ENCODE data around the gene ABCF1. TPM values are rescaled to one million over a fixed set of nuclear protein-coding genes. Genes with fewer than 3 reads are reported as not detected.

ABCF1 gene
- total RNA-seq, 1 experiment from 2014 or later: 101 TPM

GRCh38 chr6:30611856-30612194 lies 40.6 kb downstream of the ABCF1 start:
- H3K36me3 Mint-ChIP-seq: peaks cover 71% of the 10 kb centered on the region
- ATAC-seq (no peak), DNase-seq (ENCODE audit: low spot score) (no peak)
- peaks cover 33% of the 10 kb centered on the region for H3K4me1 Mint-ChIP-seq
- no peaks in the 10 kb centered on the region for H3K27me3 Mint-ChIP-seq (ENCODE audit: low read depth)
- H3K9me3 Mint-ChIP-seq: no peaks in the 10 kb centered on the region
- H3K27ac Mint-ChIP-seq: peak overlapping the region; percentile 10
- POLR2A ChIA-PET: interaction anchor here (1.1 to 1.6 kb wide), 3 partner anchors 11 to 41 kb away, joined by 4 to 8 read pairs (median 6); partner anchors contain the start of gene ABCF1
- H3K4me3 Mint-ChIP-seq: no peak overlapping the region
- CTCF ChIA-PET: interaction anchor here (0.9 to 2.6 kb wide), 6 partner anchors 15 to 158 kb away, joined by 3 to 13 read pairs (median 7); partner anchors contain the start of genes DHX16 and MDC1
- 0 out of 2 replicates have a peak, but pooled peaks have one; percentile 27 for TF ChIP-seq EMX1 (CRISPR knock-in tag; IDR thresholded peaks at IDR 0.05)
- no peak for TF ChIP-seq CREB1 (CRISPR knock-in tag; IDR thresholded peaks at IDR 0.05)

DNA sequence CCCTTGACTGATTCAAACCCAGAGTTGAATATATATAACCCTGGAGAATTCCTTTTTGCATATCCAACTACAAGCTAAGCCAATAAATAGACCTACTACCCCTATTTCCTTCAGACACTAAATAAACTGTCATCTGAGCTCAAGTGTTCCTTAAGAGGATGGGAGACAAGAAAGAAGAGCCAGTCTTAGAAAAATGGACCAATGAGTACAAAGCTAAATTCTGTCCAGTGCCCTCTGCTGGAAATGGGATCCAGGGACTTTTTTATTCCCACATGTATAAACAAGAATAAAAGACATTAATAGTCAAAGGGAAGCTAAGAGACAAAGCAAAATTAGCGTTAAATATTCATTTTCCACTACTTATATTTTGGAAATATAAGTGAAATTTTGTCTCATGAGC lies 41.0 kb downstream of the ABCF1 start:
- peaks cover 33% of the 10 kb centered on the region for H3K4me1 Mint-ChIP-seq
- H3K27me3 Mint-ChIP-seq (ENCODE audit: low read depth): no peaks in the 10 kb centered on the region
- no peaks in the 10 kb centered on the region for H3K9me3 Mint-ChIP-seq
- H3K4me3 Mint-ChIP-seq: no peak overlapping the region
- no peak for TF ChIP-seq NFE2L1 (CRISPR knock-in tag; IDR thresholded peaks at IDR 0.05)
- 0 out of 2 replicates have a peak, but pooled peaks have one; percentile 3 for TF ChIP-seq EMX1 (CRISPR knock-in tag; IDR thresholded peaks at IDR 0.05)
- 0 out of 2 replicates have a peak, but pooled peaks have one; percentile 43 for TF ChIP-seq ZNF671 (CRISPR knock-in tag; IDR thresholded peaks at IDR 0.05)
- peaks cover 71% of the 10 kb centered on the region for H3K36me3 Mint-ChIP-seq
- ChIA-PET CTCF (interaction anchor here (0.7 to 4.1 kb wide), 10 partner anchors 14 to 159 kb away, joined by 3 to 15 read pairs (median 6); partner anchors contain the start of genes DHX16 and MDC1), POLR2A (interaction anchor here (1.1 to 3.2 kb wide), 5 partner anchors 11 to 60 kb away, joined by 4 to 33 read pairs (median 6); partner anchors contain the start of genes ABCF1 and DHX16)
- ATAC-seq: no peak
- no peak for DNase-seq (ENCODE audit: low spot score)
- peak overlapping the region; percentile 10 for H3K27ac Mint-ChIP-seq

DNA sequence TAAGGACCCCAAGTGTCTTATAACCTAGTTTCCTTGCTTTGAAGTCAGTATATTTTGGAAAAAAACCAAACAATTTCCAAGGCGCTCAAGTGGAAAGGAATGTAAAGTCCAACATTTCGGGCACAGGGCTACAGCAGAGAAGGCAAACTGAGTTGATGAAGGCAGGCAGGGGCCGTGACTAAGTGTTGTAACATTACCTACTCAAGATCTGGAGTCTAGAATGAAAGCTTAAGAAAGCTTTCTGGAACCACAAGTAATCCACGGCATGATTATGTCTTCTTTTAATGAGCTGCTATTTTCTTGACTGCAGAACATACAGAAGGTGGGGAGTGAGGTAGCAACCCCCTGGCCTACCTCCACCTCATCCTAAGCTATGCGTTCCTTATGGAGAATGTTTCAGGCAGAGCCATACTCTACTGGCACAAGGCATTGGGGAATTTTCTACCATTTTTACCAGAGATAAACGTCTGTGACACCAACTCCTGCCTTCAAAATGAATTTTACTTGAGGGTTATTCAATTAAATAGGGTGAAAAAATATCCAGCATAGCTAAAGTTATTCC lies 41.5 kb downstream of the ABCF1 start:
- Mint-ChIP-seq H3K4me3 (no peak overlapping the region), H3K9me3 (no peaks in the 10 kb centered on the region), H3K27ac (peak overlapping the region; percentile 71), H3K4me1 (peaks cover 33% of the 10 kb centered on the region), H3K27me3 (ENCODE audit: low read depth) (no peaks in the 10 kb centered on the region; the same call in 1 of the 2 replicates), H3K36me3 (peaks cover 66% of the 10 kb centered on the region)
- POLR2A ChIA-PET: interaction anchor here (0.7 to 3.2 kb wide), 7 partner anchors 12 to 60 kb away, joined by 3 to 33 read pairs (median 5); partner anchors contain the start of genes ABCF1 and DHX16
- no peak for ATAC-seq
- TF ChIP-seq, protein P1, sequence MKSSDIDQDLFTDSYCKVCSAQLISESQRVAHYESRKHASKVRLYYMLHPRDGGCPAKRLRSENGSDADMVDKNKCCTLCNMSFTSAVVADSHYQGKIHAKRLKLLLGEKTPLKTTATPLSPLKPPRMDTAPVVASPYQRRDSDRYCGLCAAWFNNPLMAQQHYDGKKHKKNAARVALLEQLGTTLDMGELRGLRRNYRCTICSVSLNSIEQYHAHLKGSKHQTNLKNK (CRISPR knock-in tag; IDR thresholded peaks at IDR 0.05): peak; percentile 66; the same call in 1 of the 2 replicates
- TF ChIP-seq GTF2I (CRISPR knock-in tag; conservative IDR thresholded peaks at IDR 0.05): no peak
- TF ChIP-seq, protein P2, sequence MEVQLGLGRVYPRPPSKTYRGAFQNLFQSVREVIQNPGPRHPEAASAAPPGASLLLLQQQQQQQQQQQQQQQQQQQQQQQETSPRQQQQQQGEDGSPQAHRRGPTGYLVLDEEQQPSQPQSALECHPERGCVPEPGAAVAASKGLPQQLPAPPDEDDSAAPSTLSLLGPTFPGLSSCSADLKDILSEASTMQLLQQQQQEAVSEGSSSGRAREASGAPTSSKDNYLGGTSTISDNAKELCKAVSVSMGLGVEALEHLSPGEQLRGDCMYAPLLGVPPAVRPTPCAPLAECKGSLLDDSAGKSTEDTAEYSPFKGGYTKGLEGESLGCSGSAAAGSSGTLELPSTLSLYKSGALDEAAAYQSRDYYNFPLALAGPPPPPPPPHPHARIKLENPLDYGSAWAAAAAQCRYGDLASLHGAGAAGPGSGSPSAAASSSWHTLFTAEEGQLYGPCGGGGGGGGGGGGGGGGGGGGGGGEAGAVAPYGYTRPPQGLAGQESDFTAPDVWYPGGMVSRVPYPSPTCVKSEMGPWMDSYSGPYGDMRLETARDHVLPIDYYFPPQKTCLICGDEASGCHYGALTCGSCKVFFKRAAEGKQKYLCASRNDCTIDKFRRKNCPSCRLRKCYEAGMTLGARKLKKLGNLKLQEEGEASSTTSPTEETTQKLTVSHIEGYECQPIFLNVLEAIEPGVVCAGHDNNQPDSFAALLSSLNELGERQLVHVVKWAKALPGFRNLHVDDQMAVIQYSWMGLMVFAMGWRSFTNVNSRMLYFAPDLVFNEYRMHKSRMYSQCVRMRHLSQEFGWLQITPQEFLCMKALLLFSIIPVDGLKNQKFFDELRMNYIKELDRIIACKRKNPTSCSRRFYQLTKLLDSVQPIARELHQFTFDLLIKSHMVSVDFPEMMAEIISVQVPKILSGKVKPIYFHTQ (CRISPR knock-in tag; IDR thresholded peaks at IDR 0.05): 0 out of 2 replicates have a peak, but pooled peaks have one; percentile 40
- no peak for TF ChIP-seq E2F4 (CRISPR knock-in tag; IDR thresholded peaks at IDR 0.05; ENCODE audit: borderline replicate concordance, low read depth)
- TF ChIP-seq, protein P3, sequence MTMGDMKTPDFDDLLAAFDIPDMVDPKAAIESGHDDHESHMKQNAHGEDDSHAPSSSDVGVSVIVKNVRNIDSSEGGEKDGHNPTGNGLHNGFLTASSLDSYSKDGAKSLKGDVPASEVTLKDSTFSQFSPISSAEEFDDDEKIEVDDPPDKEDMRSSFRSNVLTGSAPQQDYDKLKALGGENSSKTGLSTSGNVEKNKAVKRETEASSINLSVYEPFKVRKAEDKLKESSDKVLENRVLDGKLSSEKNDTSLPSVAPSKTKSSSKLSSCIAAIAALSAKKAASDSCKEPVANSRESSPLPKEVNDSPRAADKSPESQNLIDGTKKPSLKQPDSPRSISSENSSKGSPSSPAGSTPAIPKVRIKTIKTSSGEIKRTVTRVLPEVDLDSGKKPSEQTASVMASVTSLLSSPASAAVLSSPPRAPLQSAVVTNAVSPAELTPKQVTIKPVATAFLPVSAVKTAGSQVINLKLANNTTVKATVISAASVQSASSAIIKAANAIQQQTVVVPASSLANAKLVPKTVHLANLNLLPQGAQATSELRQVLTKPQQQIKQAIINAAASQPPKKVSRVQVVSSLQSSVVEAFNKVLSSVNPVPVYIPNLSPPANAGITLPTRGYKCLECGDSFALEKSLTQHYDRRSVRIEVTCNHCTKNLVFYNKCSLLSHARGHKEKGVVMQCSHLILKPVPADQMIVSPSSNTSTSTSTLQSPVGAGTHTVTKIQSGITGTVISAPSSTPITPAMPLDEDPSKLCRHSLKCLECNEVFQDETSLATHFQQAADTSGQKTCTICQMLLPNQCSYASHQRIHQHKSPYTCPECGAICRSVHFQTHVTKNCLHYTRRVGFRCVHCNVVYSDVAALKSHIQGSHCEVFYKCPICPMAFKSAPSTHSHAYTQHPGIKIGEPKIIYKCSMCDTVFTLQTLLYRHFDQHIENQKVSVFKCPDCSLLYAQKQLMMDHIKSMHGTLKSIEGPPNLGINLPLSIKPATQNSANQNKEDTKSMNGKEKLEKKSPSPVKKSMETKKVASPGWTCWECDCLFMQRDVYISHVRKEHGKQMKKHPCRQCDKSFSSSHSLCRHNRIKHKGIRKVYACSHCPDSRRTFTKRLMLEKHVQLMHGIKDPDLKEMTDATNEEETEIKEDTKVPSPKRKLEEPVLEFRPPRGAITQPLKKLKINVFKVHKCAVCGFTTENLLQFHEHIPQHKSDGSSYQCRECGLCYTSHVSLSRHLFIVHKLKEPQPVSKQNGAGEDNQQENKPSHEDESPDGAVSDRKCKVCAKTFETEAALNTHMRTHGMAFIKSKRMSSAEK (CRISPR knock-in tag; IDR thresholded peaks at IDR 0.05; ENCODE audit: borderline replicate concordance): 0 out of 2 replicates have a peak, but pooled peaks have one; percentile 8
- TF ChIP-seq CREM (CRISPR knock-in tag; IDR thresholded peaks at IDR 0.05): 0 out of 2 replicates have a peak, but pooled peaks have one; percentile 15
- TF ChIP-seq NFATC4 (CRISPR knock-in tag; IDR thresholded peaks at IDR 0.05): peak; percentile 58; the same call in 1 of the 2 replicates
- CTCF ChIA-PET: interaction anchor here (0.7 to 4.1 kb wide), 10 partner anchors 13 to 159 kb away, joined by 3 to 15 read pairs (median 6); partner anchors contain the start of genes DHX16 and MDC1
- no peak for DNase-seq (ENCODE audit: low spot score)
